Naive thymus-derived CD8-positive, alpha-beta T cell (primary cell): ENCODE data around the gene UBFD1. TPM values are rescaled to one million over a fixed set of nuclear protein-coding genes. Genes with fewer than 3 reads are reported as not detected.
"Not testable (repeated sequence)": the region's sequence is repeated elsewhere in the genome, so short reads cannot be mapped to it uniquely, and the experiment has no call there.

Experiments used
- ATAC-seq, 2 donors: fragments of 150-1000 bp; cut with Tn5 transposase in 1 of 2; sonication (Bioruptor Pico), chemical (Tn5 transposase) in 1 of 2; 1 replicate in 1 of 2; 2 replicates in 1 of 2; pipeline ENCODE4 v1.10.0; 2021; ENCODE audit warnings: mild to moderate bottlenecking in 2 of 2, moderate library complexity in 2 of 2
- POLR2A ChIA-PET: fragments of 350-600 bp; sonication (Branson Sonifier 250); formaldehyde crosslinking; loops from one replicate; lab custom pipeline; 2021; ENCODE audit warnings: antibody characterized with exemption; lab: Charles Lee
- DNase-seq, 10 donors: peaks; one replicate each; pipeline versions ENCODE4 v3.0.0 to v3.0.0-alpha.2; 2020 to 2022
- H3K27ac Mint-ChIP-seq, 10 donors: one replicate each; pipeline ENCODE4 v1.8.0; 2020 to 2022; ENCODE audit warnings: mild to moderate bottlenecking in 10 of 10, mixed read lengths in 10 of 10, moderate library complexity in 4 of 10, inconsistent platforms in 1 of 10
- H3K27me3 Mint-ChIP-seq, 5 donors: one replicate each; pipeline ENCODE4 v1.8.0; 2021 to 2022; ENCODE audit warnings: mixed read lengths in 5 of 5
- H3K36me3 Mint-ChIP-seq, 3 donors: one replicate each; pipeline ENCODE4 v1.8.0; 2020 to 2022; ENCODE audit warnings: mixed read lengths in 3 of 3, mild to moderate bottlenecking in 2 of 3, inconsistent platforms in 1 of 3
- H3K4me1 Mint-ChIP-seq, 4 donors: one replicate each; pipeline ENCODE4 v1.8.0; 2021 to 2022; ENCODE audit warnings: mixed read lengths in 4 of 4
- H3K4me3 Mint-ChIP-seq, 10 donors: one replicate each; pipeline ENCODE4 v1.8.0; 2020 to 2022; ENCODE audit warnings: mild to moderate bottlenecking in 10 of 10, mixed read lengths in 10 of 10, moderate library complexity in 6 of 10, inconsistent platforms in 1 of 10
- H3K9me3 Mint-ChIP-seq, 9 donors: one replicate each; pipeline ENCODE4 v1.8.0; 2020 to 2022; ENCODE audit warnings: mixed read lengths in 9 of 9, mild to moderate bottlenecking in 3 of 9, inconsistent platforms in 1 of 9, moderate library complexity in 1 of 9
- polyA plus RNA-seq, 3 donors: library from polyadenylated mRNA; unstranded; fragments of 300-500 nt; fragmentation: Illumina TruSeq; gene quantifications; one replicate each; pipeline ENCODE4 v1.2.3, GENCODE V29; 2021
- total RNA-seq, 8 experiments: library from RNA in 2 of 8; stranded (reverse) in 2 of 8; gene quantifications; one replicate each; pipeline ENCODE4 v1.2.3 and lab custom pipeline; 2021 to 2026

The UBFD1 gene
- total and polyA plus RNA-seq, 5 experiments from 2014 or later: 12.2 to 58.7 (median 15.4) TPM

DNA sequence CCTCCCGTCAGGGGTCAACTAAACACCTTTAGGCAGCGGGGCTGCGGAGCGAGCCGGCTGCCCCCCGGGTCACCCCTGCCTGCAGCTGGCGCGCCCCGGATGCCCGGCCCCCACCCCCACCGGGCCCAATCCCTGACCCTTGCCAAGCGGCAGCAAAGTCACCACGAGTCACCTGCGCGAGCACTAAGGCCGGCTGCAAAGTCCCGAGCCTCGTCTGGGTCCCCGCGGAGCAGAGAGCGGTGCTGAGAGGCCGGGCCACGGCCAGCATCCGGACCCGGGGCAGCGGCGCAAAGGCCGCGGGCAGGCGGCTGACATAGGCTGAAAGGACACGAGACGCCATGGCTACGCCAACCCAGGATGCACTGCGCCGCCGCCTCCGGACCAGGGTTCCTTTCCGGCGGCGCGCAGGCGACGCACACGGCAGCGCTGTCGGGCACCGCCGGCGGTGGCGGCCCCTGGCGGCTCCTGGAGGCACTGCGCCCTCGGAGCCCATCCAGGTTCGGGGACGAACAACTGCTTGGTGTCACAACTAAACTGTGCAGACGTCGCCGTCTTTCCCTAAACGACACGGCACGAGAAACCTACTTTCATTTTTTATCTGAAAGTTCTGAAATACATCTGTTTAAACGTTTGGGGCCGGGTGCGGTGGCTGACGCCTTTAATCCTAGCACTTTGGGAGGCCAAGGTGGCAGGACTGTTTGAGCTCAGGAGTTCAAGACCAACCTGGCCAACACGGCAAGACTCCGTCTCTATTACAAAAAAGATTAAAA, 38.6 kb downstream of the UBFD1 start, which contains the start of gene NDUFAB1:
Gene NDUFAB1, minus strand, starts transcription at position 366 of the 770 bp plus-strand sequence. Its CDS starts 26 bp downstream, at position 340.
- POLR2A ChIA-PET: interaction anchor here (0.6 to 1.4 kb wide), 3 partner anchors 29 to 138 kb away, joined by 3 read pairs; partner anchors contain the start of genes DCTN5 and PALB2
- peak; percentile 98 to 99 for ATAC-seq
- H3K9me3 Mint-ChIP-seq: no peaks in the 10 kb centered on the region

DNA sequence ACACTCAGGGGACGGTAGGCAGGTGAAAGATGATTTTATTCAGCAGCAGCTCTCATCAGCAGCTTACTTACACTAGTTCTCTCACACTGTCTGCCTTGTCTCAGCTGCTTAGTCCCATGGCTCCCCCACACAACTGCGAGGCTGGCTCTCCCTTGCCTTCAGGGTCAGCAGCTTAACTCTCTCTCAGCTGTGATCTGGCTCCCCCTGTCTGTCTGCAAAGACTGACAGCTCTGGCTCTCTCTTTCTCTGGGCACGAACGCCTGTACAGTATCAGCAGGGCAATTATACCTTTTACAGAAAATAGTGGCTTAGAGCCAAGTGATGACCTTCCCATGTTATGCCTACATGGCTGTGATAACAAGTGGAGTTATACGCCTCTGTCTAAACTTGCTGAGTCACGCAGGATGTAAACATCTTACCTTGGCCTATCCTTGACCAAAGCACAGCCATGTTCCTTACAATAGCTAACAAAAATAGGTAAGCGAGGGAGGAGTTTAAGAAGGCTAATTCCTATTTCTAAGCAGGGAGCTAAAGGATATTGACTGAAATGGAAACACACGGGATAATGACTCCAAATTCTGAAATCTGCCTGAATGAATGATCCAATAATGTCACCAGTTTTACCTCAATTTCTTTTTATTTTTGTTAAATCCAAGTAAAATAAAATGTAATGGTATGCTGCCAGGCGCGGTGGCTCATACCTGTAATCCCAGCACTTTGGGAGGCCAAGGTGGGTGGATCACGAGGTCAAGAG, 39.7 kb downstream of the UBFD1 start:
- peaks cover 4 to 37% (median 20%) of the 10 kb centered on the region in 4 donors for H3K4me1 Mint-ChIP-seq
- H3K27ac Mint-ChIP-seq: peak overlapping the region in 7 of 10 donors; percentile 2 to 88 (median 71)
- peak overlapping the region; percentile 19 to 80 (median 45) for H3K4me3 Mint-ChIP-seq
- POLR2A ChIA-PET: interaction anchor here (0.6 to 1.4 kb wide), 5 partner anchors 16 to 139 kb away, joined by 3 to 5 read pairs (median 3); partner anchors contain the start of genes DCTN5 and PALB2
- no peak for ATAC-seq
- peaks cover 0 to 28% (median 3%) of the 10 kb centered on the region in 3 donors for H3K36me3 Mint-ChIP-seq
- no peak for DNase-seq
- H3K9me3 Mint-ChIP-seq: no peaks in the 10 kb centered on the region
- H3K27me3 Mint-ChIP-seq: no peaks in the 10 kb centered on the region

More for the DNA sequence above, 38.6 kb downstream of the UBFD1 start, which contains the start of gene NDUFAB1:
- H3K4me1 Mint-ChIP-seq: peaks cover 10 to 46% (median 30%) of the 10 kb centered on the region in 4 donors
- peak within 1 kb of the TSS; percentile 73 to 91 (median 82) for H3K4me3 Mint-ChIP-seq
- DNase-seq: peak; percentile 78 to 93 (median 89)
- H3K27me3 Mint-ChIP-seq: no peaks in the 10 kb centered on the region
- peaks cover 0 to 28% (median 3%) of the 10 kb centered on the region in 3 donors for H3K36me3 Mint-ChIP-seq
- peak within 1 kb of the TSS; percentile 64 to 93 (median 86) for H3K27ac Mint-ChIP-seq

DNA sequence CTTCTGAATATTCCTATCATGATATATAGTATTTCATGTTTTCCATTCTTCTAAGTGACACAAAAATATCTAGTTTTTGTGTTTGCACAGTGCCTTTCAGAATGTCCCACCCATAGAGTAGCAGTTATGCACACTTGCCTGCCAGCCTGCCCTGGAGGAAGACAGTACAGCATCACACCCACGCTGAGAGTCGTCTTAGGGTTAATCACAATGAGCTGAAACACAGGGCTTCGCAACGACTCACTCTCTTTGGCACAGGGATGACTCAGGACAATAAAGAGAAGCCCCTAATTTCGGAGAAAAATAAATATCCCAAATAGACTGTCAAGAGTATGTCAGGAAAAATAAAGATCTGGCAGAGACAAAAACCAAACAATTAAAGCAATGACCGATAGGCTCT, 50.2 kb downstream of the UBFD1 start:
- ATAC-seq: no peak
- H3K36me3 Mint-ChIP-seq: peaks cover 0 to 54% (median 4%) of the 10 kb centered on the region in 3 donors
- POLR2A ChIA-PET: no interaction called here

GRCh38 chr16:23608194-23608593, 50.7 kb downstream of the UBFD1 start:
- ATAC-seq: no peak
- H3K36me3 Mint-ChIP-seq: peaks cover 0 to 53% (median 4%) of the 10 kb centered on the region in 3 donors
- DNase-seq: no peak
- no peaks in the 10 kb centered on the region for H3K9me3 Mint-ChIP-seq
- POLR2A ChIA-PET: no interaction called here
- H3K27ac Mint-ChIP-seq: peak overlapping the region in 2 of 10 donors; percentile 41 to 43
- H3K27me3 Mint-ChIP-seq: no peaks in the 10 kb centered on the region
- no peak overlapping the region for H3K4me3 Mint-ChIP-seq
- H3K4me1 Mint-ChIP-seq: no peaks in the 10 kb centered on the region

More for the DNA sequence above, 50.2 kb downstream of the UBFD1 start:
- H3K27me3 Mint-ChIP-seq: no peaks in the 10 kb centered on the region
- no peak for DNase-seq
- H3K4me1 Mint-ChIP-seq: no peaks in the 10 kb centered on the region
- no peak overlapping the region for H3K4me3 Mint-ChIP-seq
- H3K9me3 Mint-ChIP-seq: no peaks in the 10 kb centered on the region
- H3K27ac Mint-ChIP-seq: peak overlapping the region in 1 of 10 donors; percentile 41

GRCh38 chr16:23609929-23610328, 52.4 kb downstream of the UBFD1 start:
- Mint-ChIP-seq H3K27ac (no peak overlapping the region), H3K4me1 (no peaks in the 10 kb centered on the region), H3K4me3 (no peak overlapping the region), H3K27me3 (no peaks in the 10 kb centered on the region), H3K36me3 (peaks cover 3 to 51% (median 4%) of the 10 kb centered on the region in 3 donors), H3K9me3 (no peaks in the 10 kb centered on the region)
- POLR2A ChIA-PET: no interaction called here
- no peak for DNase-seq
- ATAC-seq: no peak

DNA sequence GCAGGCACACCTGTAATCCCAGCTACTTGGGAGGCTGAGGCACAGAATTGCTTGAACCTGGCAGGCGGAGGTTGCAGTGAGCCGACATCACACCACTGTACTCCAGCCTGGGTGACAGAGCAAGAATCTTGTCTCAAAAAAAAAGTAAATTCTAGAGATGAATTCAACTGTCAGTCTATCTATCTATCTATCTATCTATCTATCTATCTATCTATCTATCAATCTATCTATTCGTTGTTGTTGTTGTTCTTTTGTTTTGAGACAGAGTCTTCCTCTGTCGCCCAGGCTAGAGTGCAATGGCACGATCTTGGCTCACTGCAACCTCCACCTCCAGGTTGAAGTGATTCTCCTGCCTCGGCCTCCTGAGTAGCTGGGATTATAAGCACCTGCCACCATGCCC, 53.4 kb downstream of the UBFD1 start:
- H3K36me3 Mint-ChIP-seq: peaks cover 3 to 48% (median 4%) of the 10 kb centered on the region in 3 donors
- H3K9me3 Mint-ChIP-seq, H3K27me3 Mint-ChIP-seq, H3K4me1 Mint-ChIP-seq, DNase-seq, ATAC-seq, H3K4me3 Mint-ChIP-seq, POLR2A ChIA-PET, H3K27ac Mint-ChIP-seq: not testable (repeated sequence)

- Mint-ChIP-seq H3K4me1 (no peaks in the 10 kb centered on the region), H3K4me3 (no peak overlapping the region), H3K9me3 (no peaks in the 10 kb centered on the region), H3K27me3 (no peaks in the 10 kb centered on the region), H3K27ac (no peak overlapping the region), H3K36me3 (peaks cover 4 to 46% (median 4%) of the 10 kb centered on the region in 3 donors)
- ATAC-seq: no peak
- DNase-seq: no peak
- POLR2A ChIA-PET: interaction anchor here (0.7 kb wide), 1 partner anchor 266 kb away, joined by 3 read pairs; no protein-coding TSS in a partner anchor
Measured at GRCh38 chr16:23611936-23612335, 54.4 kb downstream of the UBFD1 start.

DNA sequence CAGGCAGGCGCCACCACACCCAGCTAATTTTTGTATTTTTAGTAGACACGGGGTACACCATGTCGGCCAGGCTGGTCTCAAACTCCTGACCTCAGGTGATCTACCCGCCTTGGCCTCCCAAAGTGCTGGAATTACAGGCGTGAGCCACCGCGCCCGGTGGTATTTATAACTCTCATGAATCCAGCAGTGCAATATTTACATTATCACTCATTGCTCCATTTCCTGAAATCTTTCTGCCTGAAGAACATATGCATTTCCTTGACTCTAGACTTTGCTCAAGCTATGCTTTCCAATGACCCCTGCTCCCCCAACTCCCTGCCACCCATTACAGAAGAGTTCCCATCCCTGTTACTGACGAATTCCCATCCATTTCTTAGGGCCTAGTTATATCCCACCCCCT, 58.3 kb downstream of the UBFD1 start:
- Mint-ChIP-seq H3K4me3 (no peak overlapping the region), H3K9me3 (no peaks in the 10 kb centered on the region), H3K36me3 (peaks cover 6 to 63% (median 14%) of the 10 kb centered on the region in 3 donors), H3K4me1 (no peaks in the 10 kb centered on the region), H3K27me3 (no peaks in the 10 kb centered on the region), H3K27ac (no peak overlapping the region)
- POLR2A ChIA-PET: no interaction called here
- DNase-seq (no peak), ATAC-seq (no peak)

Other genes with a start within 250 kb of the UBFD1 start
- gene COG7, start 104.5 kb upstream of the UBFD1 start, total RNA-seq: 10 to 100 TPM; 23.3 to 26.2 TPM
- gene COG7, start 104.5 kb upstream of the UBFD1 start, polyA plus RNA-seq: 10 to 100 TPM in 1 of 3 donors, 1 to 10 TPM in 2; 8.4 to 10.9 (median 9.2) TPM
- 10 to 100 TPM; 87.5 to 94.6 TPM for gene GGA2, start 47.2 kb upstream of the UBFD1 start, total RNA-seq
- gene GGA2, start 47.2 kb upstream of the UBFD1 start, polyA plus RNA-seq: 10 to 100 TPM; 37.7 to 56.7 (median 39.4) TPM
- 10 to 100 TPM; 16.9 to 18.1 TPM for gene EARS2, start 377 bp upstream of the UBFD1 start, total RNA-seq
- gene EARS2, start 377 bp upstream of the UBFD1 start, polyA plus RNA-seq: 10 to 100 TPM; 14.1 to 19.9 (median 18.3) TPM
- 10 to 100 TPM; 36.8 to 42.9 TPM for gene NDUFAB1, start 38.6 kb downstream of the UBFD1 start, total RNA-seq
- gene NDUFAB1, start 38.6 kb downstream of the UBFD1 start, polyA plus RNA-seq: 100 to 1,000 TPM; 182 to 220 (median 206) TPM
- gene PALB2, start 83.6 kb downstream of the UBFD1 start, total RNA-seq: 10 to 100 TPM; 14.6 to 19.0 TPM
- gene PALB2, start 83.6 kb downstream of the UBFD1 start, polyA plus RNA-seq: 1 to 10 TPM; 3.4 to 9.7 (median 9.5) TPM
- 10 to 100 TPM; 64.9 to 68.8 TPM for gene DCTN5, start 83.7 kb downstream of the UBFD1 start, total RNA-seq
- 10 to 100 TPM; 43.8 to 65.8 (median 58.4) TPM for gene DCTN5, start 83.7 kb downstream of the UBFD1 start, polyA plus RNA-seq
- 1 to 10 TPM; 2.5 to 3.2 TPM for gene PLK1, start 121.2 kb downstream of the UBFD1 start, total RNA-seq
- not detected for gene PLK1, start 121.2 kb downstream of the UBFD1 start, polyA plus RNA-seq
- gene ERN2, start 155.5 kb downstream of the UBFD1 start, total RNA-seq: not detected
- gene ERN2, start 155.5 kb downstream of the UBFD1 start, polyA plus RNA-seq: not detected
- not detected for gene CHP2, start 197.3 kb downstream of the UBFD1 start, total RNA-seq
- not detected for gene CHP2, start 197.3 kb downstream of the UBFD1 start, polyA plus RNA-seq